Mammary epithelial cell (primary cell): ENCODE data around the gene NUP62.

Experiments
- CTCF ChIP-seq, 2 donors: IDR thresholded peaks in 1 of 2; conservative IDR thresholded peaks in 1 of 2; 2 replicates each; pipeline ENCODE4 v1.5.1; 2011 to 2012; ENCODE audit warnings: inconsistent platforms in 2 of 2, low read length in 2 of 2, mild to moderate bottlenecking in 2 of 2, control low read depth in 1 of 2, low read depth in 1 of 2; ENCODE audit not compliant: insufficient read depth in 1 of 2; ENCODE audit errors: extremely low read depth in 1 of 2
- EZH2 ChIP-seq: IDR thresholded peaks from 2 replicates; pipeline ENCODE4 v1.6.1; 2012; ENCODE audit warnings: low read length, inconsistent platforms, borderline replicate concordance

GRCh38 chr19:49950590-49950948 is 21.3 kb upstream of the NUP62 start:
- TF ChIP-seq CTCF (conservative IDR thresholded peaks at IDR 0.05 in 1 of 2, IDR thresholded peaks at IDR 0.05 in 1 of 2; ENCODE audit: extremely low read depth in 1 of 2, insufficient read depth in 1 of 2, low read depth in 1 of 2, low read length in 2 of 2) = no peak
- TF ChIP-seq EZH2 = no peak
